Right atrium auricular region (tissue), 2 donors: ENCODE results near the gene CASP3. TPM values are rescaled to one million over a fixed set of nuclear protein-coding genes. Genes with fewer than 3 reads are reported as not detected.

Source experiments
- DNase-seq: peaks from one replicate; pipeline ENCODE4 v3.0.0-alpha.2; 2019; ENCODE audit warnings: low spot score
- H3K27ac ChIP-seq, 2 donors: fragments of 200-600 bp; sonication (generic); 1 replicate in 1 of 2; 2 replicates in 1 of 2; pipeline ENCODE4 v1.5.1; 2016 to 2019
- H3K27me3 ChIP-seq, 2 donors: fragments of 200-600 bp; sonication (generic); one replicate each; pipeline versions ENCODE4 v1.5.1 to v1.6.0; 2017 to 2019
- H3K36me3 ChIP-seq: fragments of 200-600 bp; sonication (generic); one replicate; pipeline ENCODE4 v1.5.1; 2016
- H3K4me1 ChIP-seq, 2 donors: fragments of 200-600 bp; sonication (generic); one replicate each; pipeline versions ENCODE4 v1.5.1 to v1.6.0; 2017 to 2019
- H3K4me3 ChIP-seq, 2 donors: fragments of 200-600 bp; sonication (generic); 1 replicate in 1 of 2; 2 replicates in 1 of 2; pipeline ENCODE4 v1.5.1; 2017 to 2019; ENCODE audit warnings: mild to moderate bottlenecking in 1 of 2, moderate library complexity in 1 of 2
- H3K9me3 ChIP-seq, 2 donors: fragments of 200-600 bp; sonication (generic); one replicate each; pipeline ENCODE4 v1.5.1; 2019
- total RNA-seq, 2 donors: library from RNA; depleted of rRNA; stranded (reverse); fragments of >200 nt; gene quantifications; one replicate each; pipeline ENCODE4 v1.1.0, GENCODE V29; 2016
- TF ChIP-seq, protein P1 (sequence below), 2 donors: fragments of 200-600 bp; sonication (generic); IDR thresholded peaks; one replicate each; pipeline ENCODE4 v1.5.1; 2019; ENCODE audit warnings: antibody characterized with exemption in 2 of 2

CASP3 gene
- total RNA-seq, 2 donors from 2014 or later, result 10.3 to 12.1 TPM

DNA sequence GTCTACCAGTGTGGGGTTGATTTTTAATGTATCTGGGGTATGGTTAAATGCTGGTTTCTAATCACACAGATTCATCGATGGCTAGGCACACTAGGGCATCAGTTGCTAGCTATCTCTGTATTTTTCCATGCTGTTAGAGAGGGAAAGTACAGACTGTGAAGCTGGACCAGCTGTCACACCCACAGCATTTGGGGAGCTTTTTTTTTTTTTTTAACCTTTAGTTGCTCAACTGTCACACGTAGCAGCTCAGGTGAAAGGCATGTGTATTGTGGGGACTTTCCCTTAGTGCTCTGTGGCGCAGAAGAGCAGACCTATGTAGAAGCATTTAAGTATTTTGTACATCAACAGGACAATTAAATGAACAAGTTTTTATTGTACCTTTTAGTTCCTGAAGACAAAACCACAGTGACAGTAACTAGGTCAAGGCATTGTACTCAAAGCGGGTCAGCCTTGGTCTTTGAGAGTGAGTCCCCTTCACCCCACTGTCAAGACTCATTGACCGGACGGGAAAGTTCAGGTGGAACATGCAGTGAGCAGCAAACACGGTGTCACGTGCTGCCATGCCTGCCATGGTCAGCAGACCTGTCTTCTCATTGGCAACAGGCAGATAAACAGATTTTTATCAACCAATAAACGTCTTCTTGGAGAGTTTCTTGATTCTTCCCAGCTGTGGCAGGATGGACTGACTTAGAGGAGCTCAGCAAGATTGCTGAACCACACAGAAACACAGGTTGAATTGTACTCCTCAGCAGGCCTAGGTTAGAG is 65.3 kb downstream of the CASP3 start:
- Histone ChIP-seq H3K27me3 (no peaks in the 10 kb centered on the region), H3K9me3 (no peaks in the 10 kb centered on the region), H3K36me3 (no peaks in the 10 kb centered on the region), H3K27ac (no peak overlapping the region), H3K4me1 (no peaks in the 10 kb centered on the region), H3K4me3 (no peak overlapping the region)
- no peak for DNase-seq
- TF ChIP-seq, protein P1, sequence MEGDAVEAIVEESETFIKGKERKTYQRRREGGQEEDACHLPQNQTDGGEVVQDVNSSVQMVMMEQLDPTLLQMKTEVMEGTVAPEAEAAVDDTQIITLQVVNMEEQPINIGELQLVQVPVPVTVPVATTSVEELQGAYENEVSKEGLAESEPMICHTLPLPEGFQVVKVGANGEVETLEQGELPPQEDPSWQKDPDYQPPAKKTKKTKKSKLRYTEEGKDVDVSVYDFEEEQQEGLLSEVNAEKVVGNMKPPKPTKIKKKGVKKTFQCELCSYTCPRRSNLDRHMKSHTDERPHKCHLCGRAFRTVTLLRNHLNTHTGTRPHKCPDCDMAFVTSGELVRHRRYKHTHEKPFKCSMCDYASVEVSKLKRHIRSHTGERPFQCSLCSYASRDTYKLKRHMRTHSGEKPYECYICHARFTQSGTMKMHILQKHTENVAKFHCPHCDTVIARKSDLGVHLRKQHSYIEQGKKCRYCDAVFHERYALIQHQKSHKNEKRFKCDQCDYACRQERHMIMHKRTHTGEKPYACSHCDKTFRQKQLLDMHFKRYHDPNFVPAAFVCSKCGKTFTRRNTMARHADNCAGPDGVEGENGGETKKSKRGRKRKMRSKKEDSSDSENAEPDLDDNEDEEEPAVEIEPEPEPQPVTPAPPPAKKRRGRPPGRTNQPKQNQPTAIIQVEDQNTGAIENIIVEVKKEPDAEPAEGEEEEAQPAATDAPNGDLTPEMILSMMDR (IDR thresholded peaks at IDR 0.05), result no peak

Other genes starting within 250 kb of the CASP3 start
- 10 to 100 TPM; 17.7 to 24.5 TPM for gene IRF2, start 174.9 kb downstream of the CASP3 start, total RNA-seq
- gene PRIMPOL, start 291 bp upstream of the CASP3 start, total RNA-seq, result 10 to 100 TPM in 1 of 2 donors, 1 to 10 TPM in 1; 7.1 to 15.2 TPM
- gene CENPU, start 84.6 kb upstream of the CASP3 start, total RNA-seq, result 1 to 10 TPM in 1 of 2 donors, under 1 TPM in 1; 0.85 to 1.1 TPM
- gene ACSL1, start 176.5 kb upstream of the CASP3 start, total RNA-seq, result 100 to 1,000 TPM; 144 to 156 TPM